ENCODE data around the gene GLYATL1B. TPM values are rescaled to one million over a fixed set of nuclear protein-coding genes. Genes with fewer than 3 reads are reported as not detected.
"Not testable (repeated sequence)": the region's sequence is repeated elsewhere in the genome, so short reads cannot be mapped to it uniquely, and the experiment has no call there.

The GLYATL1B gene, protein sequence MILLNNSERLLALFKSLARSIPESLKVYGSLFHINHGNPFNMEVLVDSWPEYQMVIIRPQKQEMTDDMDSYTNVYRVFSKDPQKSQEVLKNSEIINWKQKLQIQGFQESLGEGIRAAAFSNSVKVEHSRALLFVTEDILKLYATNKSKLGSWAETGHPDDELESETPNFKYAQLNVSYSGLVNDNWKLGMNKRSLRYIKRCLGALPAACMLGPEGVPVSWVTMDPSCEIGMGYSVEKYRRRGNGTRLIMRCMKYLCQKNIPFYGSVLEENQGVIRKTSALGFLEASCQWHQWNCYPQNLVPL
- not detected for total RNA-seq

DNA sequence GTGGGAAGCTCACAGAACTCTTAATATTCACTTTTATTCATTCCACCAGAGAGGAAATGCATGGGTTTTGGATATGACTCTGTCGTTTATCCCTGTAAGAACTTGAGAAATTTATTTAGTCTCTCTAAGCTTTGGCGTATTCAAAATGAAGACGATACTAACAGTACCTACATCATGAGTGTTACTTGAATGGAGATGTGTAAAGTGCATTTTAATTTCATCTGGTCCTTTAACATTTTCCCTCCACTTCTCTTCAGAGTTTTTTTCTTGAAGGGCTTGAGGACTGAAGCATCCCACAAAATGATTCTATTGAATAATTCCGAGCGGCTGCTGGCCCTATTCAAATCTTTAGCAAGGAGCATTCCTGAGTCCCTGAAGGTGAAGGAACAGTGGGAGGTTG is at the start of gene GLYATL1B:
Gene GLYATL1B, plus strand, starts transcription at position 301 of the 400 bp plus-strand sequence. Its CDS starts 0 bp downstream, at position 301.
- not testable (repeated sequence) for ATAC-seq; DNase-seq (ENCODE audit: low spot score in 2 of 2); H3K27ac Mint-ChIP-seq; H3K36me3 Mint-ChIP-seq; H3K9me3 Mint-ChIP-seq

DNA sequence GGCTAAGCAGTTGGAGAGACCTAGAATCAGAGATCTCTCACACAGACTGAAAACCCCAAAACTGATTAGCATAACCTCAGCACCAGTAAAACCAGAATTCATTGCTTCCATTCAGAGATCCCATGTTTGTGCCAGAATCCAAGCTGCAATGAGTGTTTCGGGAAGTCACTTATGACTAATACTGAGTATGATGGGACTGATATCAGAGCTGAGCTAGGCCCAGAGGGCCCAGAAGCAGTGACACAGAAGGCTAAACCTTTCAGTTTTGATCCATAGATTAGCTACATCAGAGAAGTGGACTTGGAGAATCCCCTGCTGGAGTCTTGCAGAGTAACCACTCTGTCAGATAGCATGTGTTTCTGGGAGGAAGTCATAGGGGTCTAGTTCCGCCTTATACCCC is 49.6 kb upstream of the GLYATL1B start:
- H3K9me3 Mint-ChIP-seq; H3K36me3 Mint-ChIP-seq; DNase-seq (ENCODE audit: low spot score in 2 of 2); H3K27ac Mint-ChIP-seq; ATAC-seq: not testable (repeated sequence)

DNA sequence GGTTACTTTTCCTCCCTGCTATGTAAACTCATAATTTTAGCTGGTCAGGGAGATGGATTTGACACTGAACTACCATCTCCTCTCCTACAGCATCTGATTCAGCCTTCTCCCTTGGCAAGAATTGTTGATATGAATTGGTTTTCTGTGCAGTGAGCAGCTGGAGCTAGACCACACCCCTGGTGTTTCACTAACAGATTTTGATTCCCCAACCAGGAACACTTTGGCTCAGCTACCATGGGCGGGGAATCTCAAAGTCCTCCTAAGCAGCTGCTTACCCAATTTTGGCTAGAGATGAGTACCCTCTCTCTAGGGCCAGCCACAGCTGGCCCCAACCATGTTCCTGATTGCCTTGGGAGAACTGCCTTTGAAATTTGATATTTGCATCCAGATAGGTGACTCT is 48.7 kb upstream of the GLYATL1B start:
- DNase-seq (ENCODE audit: low spot score in 2 of 2); H3K27ac Mint-ChIP-seq; H3K36me3 Mint-ChIP-seq; H3K9me3 Mint-ChIP-seq; ATAC-seq: not testable (repeated sequence)

DNA sequence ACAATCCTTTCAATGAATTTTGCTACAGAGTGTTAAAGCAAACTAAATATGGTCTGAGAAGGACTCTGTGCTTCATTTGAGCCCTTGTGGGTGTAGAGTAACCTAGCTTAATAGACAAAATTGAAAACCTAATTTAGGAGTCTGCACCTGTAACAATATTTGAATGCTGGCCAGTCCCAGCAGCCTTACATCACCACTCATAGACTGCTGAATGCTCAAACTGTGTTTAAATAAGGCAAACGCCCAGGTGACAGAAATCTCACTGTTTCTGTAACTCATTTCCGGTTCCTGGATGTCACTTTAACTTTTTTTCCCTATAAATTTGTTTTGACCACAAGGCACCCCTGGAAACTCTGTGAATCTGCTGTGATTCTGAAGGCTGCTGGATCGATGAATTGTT is 45.5 kb upstream of the GLYATL1B start:
- Mint-ChIP-seq H3K9me3 (no peaks in the 10 kb centered on the region), H3K36me3 (no peaks in the 10 kb centered on the region), H3K27ac (no peak overlapping the region)
- ATAC-seq (no peak), DNase-seq (ENCODE audit: low spot score in 2 of 2) (no peak)

DNA sequence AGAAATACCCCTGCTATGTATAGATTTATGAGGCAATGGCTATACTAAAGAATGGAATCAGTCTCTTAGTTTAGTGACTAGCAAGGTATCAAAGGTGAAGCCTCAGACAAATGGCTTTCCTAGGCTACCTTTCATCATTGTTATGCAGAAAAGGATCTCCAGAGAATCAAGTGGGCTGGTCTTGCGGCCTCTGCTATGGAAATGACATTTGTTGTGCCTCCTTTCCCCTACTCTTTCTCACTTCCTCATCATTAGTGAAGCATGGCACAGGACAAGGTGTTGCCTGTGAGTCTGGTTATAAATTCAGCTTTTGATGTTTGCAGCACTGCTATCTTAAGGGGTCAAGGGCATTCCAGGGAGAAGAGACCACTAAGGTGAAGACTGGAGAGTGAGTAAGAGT is 34.7 kb upstream of the GLYATL1B start:
- H3K9me3 Mint-ChIP-seq; ATAC-seq; H3K36me3 Mint-ChIP-seq; DNase-seq (ENCODE audit: low spot score in 2 of 2); H3K27ac Mint-ChIP-seq: not testable (repeated sequence)

DNA sequence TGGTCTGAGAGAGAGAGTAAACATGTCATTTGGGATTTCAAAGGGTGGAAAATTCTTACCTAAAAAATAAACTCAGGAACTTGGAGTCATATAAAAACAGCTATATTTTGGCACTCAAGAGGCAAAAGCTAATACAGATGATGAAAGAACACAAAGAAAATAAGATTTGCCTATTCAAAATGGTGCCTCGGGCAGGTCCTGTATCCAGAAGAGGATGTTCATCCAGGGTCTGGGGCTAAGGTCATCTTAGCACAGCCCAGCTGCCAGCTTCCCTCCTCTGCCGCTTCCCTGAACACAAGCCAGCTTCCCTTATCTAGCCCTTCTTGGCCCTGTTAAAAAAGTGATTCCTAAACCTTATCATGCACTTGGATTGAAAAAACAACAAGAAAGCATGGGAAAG is 33.8 kb upstream of the GLYATL1B start:
- H3K27ac Mint-ChIP-seq; H3K36me3 Mint-ChIP-seq; ATAC-seq; DNase-seq (ENCODE audit: low spot score in 2 of 2); H3K9me3 Mint-ChIP-seq: not testable (repeated sequence)

DNA sequence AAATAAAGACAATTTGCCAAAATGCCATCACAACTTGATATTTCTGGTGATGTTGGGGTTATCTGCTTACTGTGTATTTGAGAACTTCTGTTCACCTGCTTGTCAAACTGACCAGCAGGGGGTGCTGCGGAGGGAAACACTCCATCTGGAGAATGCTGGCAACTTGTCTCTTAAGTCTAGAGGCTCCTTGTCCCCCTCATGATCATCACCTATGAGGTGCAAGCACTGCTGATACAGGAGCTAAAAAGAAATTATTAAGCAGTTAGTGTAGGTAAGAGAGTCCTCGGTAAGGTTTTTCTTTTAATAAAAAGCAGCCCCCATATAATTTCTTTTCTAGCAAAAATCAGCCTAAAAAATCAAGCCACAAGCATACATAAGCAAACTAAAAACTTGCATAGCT is 32.7 kb upstream of the GLYATL1B start:
- peak; percentile 67 to 70 for ATAC-seq
- DNase-seq (ENCODE audit: low spot score in 2 of 2): peak in 1 of 2 donors; percentile 82
- Mint-ChIP-seq H3K27ac (no peak overlapping the region), H3K9me3 (no peaks in the 10 kb centered on the region), H3K36me3 (no peaks in the 10 kb centered on the region)

DNA sequence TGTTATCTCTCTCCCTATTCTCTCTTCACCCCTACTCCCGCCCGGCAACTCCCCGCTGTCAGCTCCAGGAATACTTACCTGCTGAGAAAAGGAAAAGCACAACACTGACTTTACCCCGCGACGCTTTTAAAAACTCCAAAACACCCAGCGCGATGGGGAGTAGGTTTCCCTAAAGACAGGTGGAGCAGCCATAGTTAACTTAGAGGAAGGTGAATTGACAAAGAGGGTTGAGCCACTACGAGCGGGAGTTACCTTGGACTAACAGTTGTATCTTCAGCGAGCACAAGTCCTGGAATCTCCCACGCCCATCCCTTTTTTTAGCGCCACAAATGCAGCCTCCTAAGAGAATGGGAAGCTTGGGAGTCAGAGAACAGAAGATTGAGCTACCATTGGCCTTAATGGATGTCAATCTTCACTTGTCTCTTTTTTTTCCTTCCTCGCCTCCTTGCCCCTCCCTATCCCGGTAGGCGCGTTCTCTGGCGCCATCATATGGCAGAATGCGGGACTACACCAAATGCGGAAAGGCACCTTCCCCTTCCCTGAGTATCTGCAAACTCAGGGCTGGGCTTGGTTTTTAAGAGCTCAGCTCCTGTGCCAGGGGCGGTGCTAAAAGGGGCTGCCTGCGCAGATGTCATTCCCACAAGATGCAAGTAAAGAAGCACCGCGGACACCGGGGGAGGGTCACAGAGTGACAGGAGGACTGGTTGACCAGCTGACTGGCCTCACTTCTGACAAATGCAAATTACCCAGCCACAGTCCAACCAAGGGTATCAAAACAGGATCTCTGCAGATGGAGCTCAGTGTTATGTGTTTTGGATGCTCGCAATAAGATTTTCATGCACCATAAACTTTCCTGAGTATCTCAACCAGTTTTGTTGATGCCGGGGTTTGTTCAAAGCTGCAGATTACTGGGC is 27.7 kb upstream of the GLYATL1B start:
- not testable (repeated sequence) for H3K27ac Mint-ChIP-seq, H3K9me3 Mint-ChIP-seq, H3K36me3 Mint-ChIP-seq
- ATAC-seq (peak; percentile 95 to 97), DNase-seq (ENCODE audit: low spot score in 2 of 2) (peak; percentile 82 to 98)

DNA sequence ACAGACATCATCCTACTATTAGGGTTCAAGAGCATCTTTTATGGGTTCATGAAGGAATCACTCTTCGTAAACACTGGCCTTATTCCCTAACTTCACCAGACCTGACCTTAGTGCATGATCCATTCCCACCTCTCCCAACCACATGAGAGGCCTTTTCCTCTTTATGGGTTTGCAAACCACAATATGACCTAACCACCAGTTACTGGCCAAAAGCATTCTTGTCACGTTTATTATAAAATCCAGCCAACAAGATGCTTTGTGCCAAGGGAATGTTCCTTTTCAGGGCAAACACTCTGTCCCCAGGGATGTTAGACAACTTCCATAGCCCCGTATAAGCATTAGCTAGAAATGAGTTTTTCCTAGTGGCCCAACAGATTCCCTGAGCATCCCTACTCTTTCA is 26.0 kb upstream of the GLYATL1B start:
- not testable (repeated sequence) for ATAC-seq; H3K27ac Mint-ChIP-seq; DNase-seq (ENCODE audit: low spot score in 2 of 2); H3K9me3 Mint-ChIP-seq; H3K36me3 Mint-ChIP-seq

DNA sequence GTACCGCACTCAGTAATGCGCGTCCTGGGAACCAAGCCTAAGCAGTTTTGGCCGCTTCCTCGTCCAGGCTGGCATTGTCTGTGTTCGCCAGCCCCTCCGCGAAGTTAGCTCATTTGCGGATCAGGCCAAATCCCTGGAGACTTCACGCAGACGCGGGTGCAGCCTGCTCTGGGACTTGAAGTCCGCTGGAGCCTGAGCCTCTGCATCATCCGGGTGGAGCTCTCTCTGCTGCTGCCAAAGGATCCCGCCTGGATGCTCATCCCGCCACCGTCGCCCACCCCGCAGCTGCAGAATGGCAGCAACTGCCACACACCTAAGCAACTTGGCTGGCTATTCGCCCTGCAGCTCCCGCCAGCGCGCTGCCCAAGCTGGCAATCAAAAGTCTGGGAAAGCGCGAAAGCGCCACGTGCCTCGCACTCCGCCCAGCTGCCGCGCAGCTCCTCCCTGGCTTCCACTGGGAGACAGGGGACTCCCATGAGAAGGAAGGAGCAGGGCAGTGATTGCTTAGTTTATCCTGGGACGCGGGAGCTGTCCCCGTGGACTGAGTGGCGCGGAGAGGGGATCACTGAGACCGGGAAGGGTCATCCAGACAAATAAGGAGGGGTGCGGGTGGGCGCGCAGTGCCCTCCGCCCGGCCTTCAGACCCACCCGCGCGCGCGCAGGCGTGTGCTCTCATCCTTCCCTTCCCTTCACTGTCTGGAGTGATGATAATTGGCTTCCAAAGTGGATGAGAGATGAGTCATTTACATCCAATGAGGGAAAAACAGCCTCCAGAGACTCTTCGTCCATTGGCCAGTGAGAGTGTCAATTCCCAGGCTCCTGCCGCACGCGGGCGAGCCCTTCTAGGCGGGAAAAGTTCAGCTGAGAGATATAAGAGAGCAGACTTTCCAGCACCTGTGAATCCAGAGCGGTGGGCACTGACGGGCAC is 23.2 kb upstream of the GLYATL1B start:
- DNase-seq (ENCODE audit: low spot score in 2 of 2): no peak
- no peaks in the 10 kb centered on the region for H3K9me3 Mint-ChIP-seq
- H3K27ac Mint-ChIP-seq: no peak overlapping the region
- ATAC-seq: no peak
- no peaks in the 10 kb centered on the region for H3K36me3 Mint-ChIP-seq

DNA sequence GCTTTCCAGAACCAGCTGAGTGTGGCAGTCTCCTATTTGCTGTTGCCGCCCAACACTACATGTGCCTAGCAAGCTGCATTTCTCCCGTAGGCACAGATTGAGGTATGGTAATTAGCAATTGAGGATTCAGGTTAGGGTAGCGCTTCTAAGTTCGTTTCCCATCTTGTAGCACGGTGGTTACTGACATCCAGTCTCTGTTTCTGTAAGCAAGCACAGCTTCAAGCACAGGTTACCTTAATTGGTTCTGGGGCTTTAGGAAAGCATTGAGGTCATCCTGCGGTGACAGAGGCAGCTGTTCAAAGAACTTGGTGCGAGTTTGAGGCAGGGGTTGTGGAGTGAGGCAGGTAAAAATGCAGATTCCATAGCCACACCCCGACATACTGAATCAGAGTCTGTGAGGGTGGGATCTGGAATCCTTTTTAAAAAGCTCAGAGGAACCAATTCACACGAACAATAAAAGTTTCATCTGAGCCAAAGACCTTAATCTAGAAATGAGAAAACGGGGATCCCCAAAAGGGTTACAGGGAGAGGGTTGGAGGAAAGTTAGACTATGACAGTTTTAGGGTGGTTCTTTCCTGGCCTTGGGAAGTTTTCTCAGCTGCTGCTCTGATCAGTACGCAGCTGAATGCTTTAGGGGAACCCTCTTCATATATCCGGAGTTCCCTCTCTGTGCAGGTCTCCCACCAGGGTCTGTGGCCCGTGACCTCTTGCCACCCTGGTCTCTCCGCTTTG is 21.9 kb upstream of the GLYATL1B start:
- not testable (repeated sequence) for DNase-seq (ENCODE audit: low spot score in 2 of 2); H3K27ac Mint-ChIP-seq
- ATAC-seq: peak; percentile 53 to 54

DNA sequence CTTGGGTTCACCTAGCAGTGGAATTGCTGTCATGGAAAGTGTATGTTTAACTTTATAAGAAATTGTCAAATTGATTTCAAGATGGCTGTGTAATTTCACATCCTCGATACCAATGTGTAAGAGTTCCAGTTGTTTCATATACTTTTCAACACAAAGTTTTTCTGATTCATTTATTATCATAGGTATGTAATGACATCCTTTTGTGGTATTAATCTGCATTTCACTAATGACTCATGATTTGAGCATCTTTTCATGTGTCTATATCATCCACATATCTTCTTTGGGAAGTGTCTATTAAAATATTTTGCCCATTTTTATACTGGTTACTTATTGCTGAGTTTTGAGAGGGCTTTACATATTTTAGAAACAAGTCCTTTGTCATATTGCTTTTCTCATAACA is 17.0 kb upstream of the GLYATL1B start:
- ATAC-seq (peak in 1 of 2 donors; percentile 68), DNase-seq (ENCODE audit: low spot score in 2 of 2) (no peak)
- Mint-ChIP-seq H3K9me3 (no peaks in the 10 kb centered on the region), H3K36me3 (no peaks in the 10 kb centered on the region), H3K27ac (no peak overlapping the region)

More for the DNA sequence above, 21.9 kb upstream of the GLYATL1B start:
- not testable (repeated sequence) for H3K36me3 Mint-ChIP-seq, H3K9me3 Mint-ChIP-seq

DNA sequence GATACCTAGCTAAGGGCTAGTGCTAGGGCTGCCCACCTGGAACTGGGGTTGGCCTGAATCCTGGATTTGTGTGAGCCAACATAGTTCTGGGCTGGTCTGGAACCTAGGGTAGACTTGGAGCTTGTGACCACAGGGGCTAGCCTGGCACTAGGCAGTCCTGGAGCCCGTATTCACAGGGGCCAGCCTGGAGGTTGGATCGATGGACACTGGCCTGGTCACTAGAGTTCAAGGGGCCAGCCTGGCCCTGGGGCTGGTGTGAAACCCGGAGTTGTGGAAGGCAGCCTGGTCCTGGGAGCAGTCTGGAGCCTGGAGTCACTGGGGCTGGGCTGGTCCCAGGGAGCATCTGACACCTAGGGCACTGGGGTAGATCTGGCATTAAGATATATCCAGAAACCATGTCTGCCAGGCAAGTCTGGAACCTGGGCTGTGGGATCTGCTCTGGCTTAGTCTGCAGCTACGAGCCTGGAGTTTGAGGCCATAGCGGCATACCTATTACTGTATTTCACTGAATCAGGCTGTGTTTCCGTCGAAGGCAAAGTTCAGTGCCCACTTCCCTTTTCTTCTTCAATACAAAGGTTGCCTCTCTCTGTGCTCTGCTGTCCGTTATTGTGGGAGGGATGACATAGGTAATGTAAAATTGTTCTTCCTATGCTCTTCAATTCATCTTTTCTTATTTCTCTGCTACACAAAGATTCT is 9.1 kb upstream of the GLYATL1B start:
- H3K27ac Mint-ChIP-seq: peak overlapping the region in 1 of 2 donors; percentile 23
- H3K9me3 Mint-ChIP-seq: no peaks in the 10 kb centered on the region
- ATAC-seq (no peak), DNase-seq (ENCODE audit: low spot score in 2 of 2) (no peak)
- H3K36me3 Mint-ChIP-seq: peaks cover 0 to 7% of the 10 kb centered on the region in 2 donors

DNA sequence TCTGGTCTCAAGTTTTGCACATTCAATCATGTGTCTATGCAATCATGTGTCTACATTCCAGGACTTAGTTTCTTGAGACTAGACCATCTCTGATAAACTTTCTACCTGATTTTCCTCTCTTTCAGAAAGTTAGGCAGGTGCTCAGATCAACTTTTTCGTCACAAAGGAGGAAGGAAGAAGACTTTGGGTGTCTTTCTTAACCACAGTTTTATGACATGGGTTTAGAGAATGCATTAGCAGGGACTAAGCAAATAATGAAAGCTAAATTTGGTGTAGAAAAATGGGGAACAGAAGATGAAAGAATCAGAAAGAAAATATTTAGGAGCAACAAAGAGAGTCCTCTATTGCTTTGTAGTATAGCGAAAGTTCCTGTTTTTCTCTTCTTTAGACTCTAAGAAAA is 7.7 kb upstream of the GLYATL1B start:
- H3K27ac Mint-ChIP-seq: no peak overlapping the region
- no peaks in the 10 kb centered on the region for H3K9me3 Mint-ChIP-seq
- H3K36me3 Mint-ChIP-seq: peaks cover 0 to 7% of the 10 kb centered on the region in 2 donors
- DNase-seq (ENCODE audit: low spot score in 2 of 2) (no peak), ATAC-seq (no peak)

DNA sequence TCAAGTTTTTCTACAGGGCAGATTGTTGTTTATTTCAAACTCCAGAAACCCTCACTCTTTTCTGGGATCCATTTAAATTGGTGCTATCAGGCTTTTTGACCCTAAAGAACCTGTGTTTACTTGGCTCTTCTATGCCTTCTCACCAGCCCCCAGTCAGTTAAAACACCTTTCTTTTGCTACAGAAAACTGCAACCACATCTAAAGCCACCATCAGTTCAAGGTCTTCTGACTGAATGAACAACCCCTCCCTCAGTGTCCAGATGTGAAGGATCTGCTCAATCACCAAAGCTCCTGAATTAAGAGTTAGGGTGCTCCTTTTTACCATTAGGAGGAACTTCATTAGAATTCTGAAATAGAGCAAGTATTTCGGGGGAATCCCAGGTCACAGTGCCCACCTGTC is 7.0 kb upstream of the GLYATL1B start:
- H3K27ac Mint-ChIP-seq: no peak overlapping the region
- ATAC-seq (no peak), DNase-seq (ENCODE audit: low spot score in 2 of 2) (no peak)
- H3K9me3 Mint-ChIP-seq: no peaks in the 10 kb centered on the region
- peaks cover 0 to 7% of the 10 kb centered on the region in 2 donors for H3K36me3 Mint-ChIP-seq

Data from activated naive CD4-positive, alpha-beta T cell treated with anti-CD3 and anti-CD28 coated beads, Interleukin-2, amount 50 U/mL, for 72 hours (primary cell).